K562 (cell line): ENCODE results near the gene PHF21A. TPM values are rescaled to one million over a fixed set of nuclear protein-coding genes. Genes with fewer than 3 reads are reported as not detected.

ENCODE experiments used
- ATAC-seq: fragments of 200-7000 bp; cut with Tn5 transposase; 3 replicates; pipeline ENCODE4 v1.9.1; 2020; ENCODE audit warnings: moderate library complexity
- BruUV-seq: library from RNA; stranded (reverse); fragments of 400-500 nt; replicated peaks from 2 replicates; lab custom pipeline; 2021; lab: Mats Ljungman, UMichigan
- CTCF ChIA-PET: fragments of 300-600 bp; formaldehyde crosslinking; extraction: SDS; loops from one replicate; lab custom pipeline; 2021; ENCODE audit warnings: low intra/inter-chr PET ratio; lab: Yijun Ruan, JAX
- POLR2A ChIA-PET: fragments of 300-600, 350-650 bp; sonication (Branson Sonifier 250); formaldehyde crosslinking; extraction: SDS; loops from one replicate; lab custom pipeline; 2021; ENCODE audit warnings: antibody characterized with exemption, inconsistent platforms; lab: Yijun Ruan, JAX
- DNase-seq, 4 experiments: peaks; one replicate each; pipeline versions ENCODE4 v3.0.0 to v3.0.0-alpha.2; 2011 to 2018; ENCODE audit warnings: low spot score in 3 of 4, mixed read lengths in 3 of 4; ENCODE audit errors: extremely low read depth in 1 of 4
- FAIRE-seq: peaks from 2 replicates; lab custom pipeline; 2011; peaks lifted over from hg19 to GRCh38; lab: Jason Lieb, UNC
- H2AFZ ChIP-seq: 2 replicates; pipeline ENCODE4 v1.6.0; 2011; ENCODE audit warnings: low read depth, low read length, control low read depth, inconsistent platforms
- H3K27ac ChIP-seq: fragments of 200-600 bp; 3 replicates; pipeline ENCODE4 v1.8.0; 2011; ENCODE audit warnings: low read depth, mild to moderate bottlenecking, control low read depth, inconsistent platforms, low read length, moderate library complexity, mixed read lengths; ENCODE audit errors: extremely low read depth
- H3K27me3 ChIP-seq, 2 experiments: fragments of 300-600 bp in 1 of 2; 2 replicates in 1 of 2; 3 replicates in 1 of 2; pipeline versions ENCODE4 v1.6.0 to v1.8.0; 2011; ENCODE audit warnings: inconsistent platforms in 2 of 2, low read length in 2 of 2, mild to moderate bottlenecking in 1 of 2, mixed read lengths in 1 of 2, moderate library complexity in 1 of 2; ENCODE audit not compliant: control insufficient read depth in 2 of 2, insufficient read depth in 2 of 2
- H3K36me3 ChIP-seq: fragments of 300-600 bp; 3 replicates; pipeline ENCODE4 v1.8.0; 2011; ENCODE audit warnings: mild to moderate bottlenecking, low read length, inconsistent platforms; ENCODE audit not compliant: control insufficient read depth, insufficient read depth
- H3K4me1 ChIP-seq, 2 experiments: fragments of 200-600 bp in 1 of 2; replicated peaks in 1 of 2; 2 replicates in 1 of 2; 3 replicates in 1 of 2; pipeline versions ENCODE4 v1.5.1 to v1.8.0; 2011; ENCODE audit warnings: inconsistent platforms in 2 of 2, low read length in 2 of 2, mild to moderate bottlenecking in 1 of 2, mixed read lengths in 1 of 2, moderate library complexity in 1 of 2; ENCODE audit not compliant: control insufficient read depth in 2 of 2, insufficient read depth in 2 of 2
- H3K4me2 ChIP-seq: 2 replicates; pipeline ENCODE4 v1.6.1; 2011; ENCODE audit warnings: low read length, control low read depth, inconsistent platforms, mixed read lengths; ENCODE audit not compliant: insufficient read depth
- H3K4me3 ChIP-seq: fragments of 200-600 bp; sonication (generic), shearing (Covaris generic); 2 replicates; pipeline ENCODE4 v1.5.1; 2016; ENCODE audit warnings: control low read depth, inconsistent platforms
- H3K79me2 ChIP-seq: fragments of 200-600 bp; 3 replicates; pipeline ENCODE4 v1.8.0; 2011; ENCODE audit warnings: low read length, inconsistent platforms; ENCODE audit not compliant: control insufficient read depth, insufficient read depth
- H3K9ac ChIP-seq, 2 experiments: 2 replicates each; pipeline versions ENCODE4 v1.6.0 to v1.6.1; 2011; ENCODE audit warnings: low read depth in 2 of 2, low read length in 2 of 2, control low read depth in 1 of 2, inconsistent platforms in 1 of 2, mild to moderate bottlenecking in 1 of 2, mixed read lengths in 1 of 2; ENCODE audit not compliant: insufficient read depth in 1 of 2
- H3K9me1 ChIP-seq: one replicate; pipeline ENCODE4 v1.6.0; 2011; ENCODE audit warnings: inconsistent platforms, mild to moderate bottlenecking, low read length, moderate library complexity; ENCODE audit not compliant: control insufficient read depth, insufficient read depth
- H3K9me3 ChIP-seq: replicated peaks from 2 replicates; pipeline ENCODE4 v1.5.1; 2011; ENCODE audit warnings: low read depth, low read length, inconsistent platforms; ENCODE audit not compliant: control insufficient read depth, insufficient read depth
- H4K20me1 ChIP-seq: replicated peaks from 2 replicates; pipeline ENCODE4 v1.6.1; 2011; ENCODE audit warnings: low read length, inconsistent platforms, mixed read lengths; ENCODE audit not compliant: control insufficient read depth, insufficient read depth
- BACH1 ChIP-seq: fragments of 200-800 bp; sonication (Bioruptor generic); IDR thresholded peaks from 2 replicates; pipeline ENCODE4 v1.6.1; 2016; ENCODE audit warnings: missing genetic modification characterization, missing compliant biosample characterization
- BCL6 ChIP-seq: fragments of 250-450 bp; sonication (Bioruptor Pico); IDR thresholded peaks from 2 replicates; pipeline ENCODE4 v1.4.0; 2020
- BRCA1 ChIP-seq, 2 experiments: fragments of 450-650 bp in 1 of 2; sonication (generic) in 1 of 2; formaldehyde crosslinking in 1 of 2; IDR thresholded peaks; 2 replicates each; pipeline versions ENCODE4 v1.5.0 to v1.6.1; 2017 to 2020; ENCODE audit warnings: mild to moderate bottlenecking in 1 of 2, missing genetic modification reagents in 1 of 2
- ELF1 ChIP-seq: fragments of 200-800 bp; sonication (Bioruptor generic); IDR thresholded peaks from 2 replicates; pipeline ENCODE4 v1.6.1; 2016; ENCODE audit warnings: missing genetic modification characterization, missing compliant biosample characterization
- IRF2 ChIP-seq: sonication (generic); formaldehyde crosslinking; IDR thresholded peaks from 2 replicates; pipeline ENCODE4 v1.8.1; 2022; ENCODE audit warnings: mild to moderate bottlenecking, missing genetic modification reagents
- POLR3G ChIP-seq: IDR thresholded peaks from 2 replicates; pipeline ENCODE4 v1.6.1; 2011; ENCODE audit not compliant: insufficient read length, insufficient replicate concordance; ENCODE audit errors: extremely low read depth
- SMARCE1 ChIP-seq: fragments of 450-650 bp; IDR thresholded peaks from 2 replicates; pipeline ENCODE4 v1.7.1; 2016; ENCODE audit warnings: mild to moderate bottlenecking
- SMC3 ChIP-seq: conservative IDR thresholded peaks from 2 replicates; pipeline ENCODE4 v1.6.1; 2011; ENCODE audit warnings: low read depth, low read length, improper control_type of control experiment; ENCODE audit not compliant: insufficient read depth
- SUPT5H ChIP-seq: fragments of 450-650 bp; IDR thresholded peaks from 2 replicates; pipeline ENCODE4 v1.6.1; 2016
- TOE1 ChIP-seq, 2 experiments: fragments of 450-650 bp in 1 of 2; sonication (generic) in 1 of 2; formaldehyde crosslinking in 1 of 2; IDR thresholded peaks; 2 replicates each; pipeline versions ENCODE4 v1.7.1 to v1.8.0; 2016 to 2022; ENCODE audit warnings: borderline replicate concordance in 2 of 2, mild to moderate bottlenecking in 2 of 2, antibody characterized with exemption in 1 of 2, inconsistent platforms in 1 of 2, low read depth in 1 of 2, missing genetic modification reagents in 1 of 2, moderate library complexity in 1 of 2
- ZKSCAN8 ChIP-seq: fragments of 200-800 bp; sonication (Bioruptor generic); IDR thresholded peaks from 2 replicates; pipeline ENCODE4 v1.6.1; 2016; ENCODE audit warnings: missing genetic modification characterization, missing compliant biosample characterization
- ZNF253 ChIP-seq: fragments of 250-450 bp; sonication (Bioruptor Pico); conservative IDR thresholded peaks from 2 replicates; pipeline ENCODE4 v1.6.1; 2021; ENCODE audit warnings: mild to moderate bottlenecking
- ZNF79 ChIP-seq: fragments of 250-450 bp; sonication (Bioruptor Pico); IDR thresholded peaks from 2 replicates; pipeline ENCODE4 v1.4.0; 2020; ENCODE audit warnings: low read depth, mild to moderate bottlenecking, moderate library complexity
- WGBS: fragments of 100-300 bp; shearing (Covaris generic); methylation state at CpG from one replicate; pipeline ENCODE4 v1.1.6; 2016; ENCODE audit warnings: low coverage, mixed read lengths; ENCODE audit not compliant: insufficient coverage; ENCODE audit errors: missing lambda C conversion rate; 5-methylcytosine and 5-hydroxymethylcytosine counted together
- in situ Hi-C: fragments of 300-500 bp; cut with MboI; formaldehyde crosslinking; loops from 4 replicates; pipeline ENCODE4 v1.15.0; 2018; ENCODE audit warnings: inconsistent platforms, mixed read lengths
- intact Hi-C: fragments of 100-400 bp; cut with micrococcal nuclease; formaldehyde crosslinking; loops from 2 replicates; pipeline ENCODE4 v1.14.2; 2022
- polyA plus RNA-seq, 8 experiments: library from polyadenylated mRNA; depleted of rRNA in 4 of 8; stranded (reverse) in 5 of 8; unstranded in 3 of 8; fragments of >200 nt; fragmentation: Nextera tagmentation in 2 of 8; fragmentation: Illumina TruSeq in 1 of 8; extraction: Ambion mirVana in 2 of 8; extraction: Trizol in 1 of 8; gene quantifications; 2 replicates each; pipeline versions ENCODE4 v1.2.1 to v1.2.3, GENCODE V29; 2011 to 2014; ENCODE audit warnings: inconsistent platforms in 1 of 8, missing spikeins in 1 of 8
- total RNA-seq, 7 experiments: library from RNA; depleted of rRNA in 6 of 7; stranded (reverse); fragments of >200 nt in 6 of 7; fragmentation: Illumina TruSeq in 2 of 7; extraction: Trizol in 2 of 7; gene quantifications; 2 replicates each; pipeline versions ENCODE4 v1.2.1 to v1.2.3, GENCODE V29; 2011 to 2021; ENCODE audit warnings: low replicate concordance in 1 of 7
- TF ChIP-seq, protein P1 (sequence below): fragments of 450-650 bp; IDR thresholded peaks from 2 replicates; pipeline ENCODE4 v1.6.1; 2016; ENCODE audit warnings: borderline replicate concordance
- TF ChIP-seq, protein P2 (sequence below): fragments of 250-450 bp; sonication (Bioruptor Pico); IDR thresholded peaks from 2 replicates; pipeline ENCODE4 v1.8.0; 2021; ENCODE audit warnings: moderate library complexity, mild to moderate bottlenecking, inconsistent platforms

Gene PHF21A
- total and polyA plus RNA-seq, 9 of the 15 experiments (the other 6 are each of a cell fraction or from before 2014, with no cell fraction given) = 1.5 to 32.4 (median 10.7) TPM

DNA sequence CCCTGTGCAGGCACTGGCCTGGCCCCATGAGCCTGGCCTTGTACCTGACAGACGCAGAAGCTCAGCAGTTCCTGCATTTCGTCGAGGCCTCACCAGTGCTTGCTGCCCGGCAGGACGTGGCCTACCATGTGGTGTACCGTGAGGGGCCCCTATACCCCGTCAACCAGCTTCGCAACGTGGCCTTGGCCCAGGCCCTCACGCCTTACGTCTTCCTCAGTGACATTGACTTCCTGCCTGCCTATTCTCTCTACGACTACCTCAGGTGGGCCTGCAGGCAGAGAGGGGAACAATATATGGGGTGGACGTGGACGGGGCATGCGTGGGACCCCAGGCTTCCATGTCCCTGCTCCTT is 193.9 kb downstream of the PHF21A start:
- no peak overlapping the region for H3K27ac ChIP-seq

More for the DNA sequence above, 193.9 kb downstream of the PHF21A start:
- Histone ChIP-seq H3K79me2 (peaks cover 4% of the 10 kb centered on the region; the same call in 2 of the 3 replicates), H3K36me3 (peaks cover 13% of the 10 kb centered on the region; the same call in 1 of the 3 replicates), H3K9me1 (no peaks in the 10 kb centered on the region), H4K20me1 (no peaks in the 10 kb centered on the region; the same call in none of the 2 replicates), H3K4me3 (no peak overlapping the region), H3K9ac (peak overlapping the region in 1 of 2 experiments; percentile 71; a peak in 2 of 4 replicates), H3K4me1 (peaks cover 10 to 62% of the 10 kb centered on the region in 2 experiments; a peak in 4 of 5 replicates), H3K4me2 (no peak overlapping the region), H3K9me3 (no peaks in the 10 kb centered on the region), H3K27me3 (no peaks in the 10 kb centered on the region), H2AFZ (no peak overlapping the region)
- ATAC-seq = no peak
- TF ChIP-seq ZNF79 (CRISPR knock-in tag) = no peak
- no peak for TF ChIP-seq POLR3G
- no peak for TF ChIP-seq BACH1 (tag)
- no peak for TF ChIP-seq SUPT5H
- no peak for TF ChIP-seq SMC3
- TF ChIP-seq, protein P1, sequence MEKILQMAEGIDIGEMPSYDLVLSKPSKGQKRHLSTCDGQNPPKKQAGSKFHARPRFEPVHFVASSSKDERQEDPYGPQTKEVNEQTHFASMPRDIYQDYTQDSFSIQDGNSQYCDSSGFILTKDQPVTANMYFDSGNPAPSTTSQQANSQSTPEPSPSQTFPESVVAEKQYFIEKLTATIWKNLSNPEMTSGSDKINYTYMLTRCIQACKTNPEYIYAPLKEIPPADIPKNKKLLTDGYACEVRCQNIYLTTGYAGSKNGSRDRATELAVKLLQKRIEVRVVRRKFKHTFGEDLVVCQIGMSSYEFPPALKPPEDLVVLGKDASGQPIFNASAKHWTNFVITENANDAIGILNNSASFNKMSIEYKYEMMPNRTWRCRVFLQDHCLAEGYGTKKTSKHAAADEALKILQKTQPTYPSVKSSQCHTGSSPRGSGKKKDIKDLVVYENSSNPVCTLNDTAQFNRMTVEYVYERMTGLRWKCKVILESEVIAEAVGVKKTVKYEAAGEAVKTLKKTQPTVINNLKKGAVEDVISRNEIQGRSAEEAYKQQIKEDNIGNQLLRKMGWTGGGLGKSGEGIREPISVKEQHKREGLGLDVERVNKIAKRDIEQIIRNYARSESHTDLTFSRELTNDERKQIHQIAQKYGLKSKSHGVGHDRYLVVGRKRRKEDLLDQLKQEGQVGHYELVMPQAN = no peak
- no peak for TF ChIP-seq IRF2 (CRISPR knock-in tag)
- TF ChIP-seq SMARCE1 = no peak
- TF ChIP-seq ZKSCAN8 = no peak
- TF ChIP-seq, protein P2, sequence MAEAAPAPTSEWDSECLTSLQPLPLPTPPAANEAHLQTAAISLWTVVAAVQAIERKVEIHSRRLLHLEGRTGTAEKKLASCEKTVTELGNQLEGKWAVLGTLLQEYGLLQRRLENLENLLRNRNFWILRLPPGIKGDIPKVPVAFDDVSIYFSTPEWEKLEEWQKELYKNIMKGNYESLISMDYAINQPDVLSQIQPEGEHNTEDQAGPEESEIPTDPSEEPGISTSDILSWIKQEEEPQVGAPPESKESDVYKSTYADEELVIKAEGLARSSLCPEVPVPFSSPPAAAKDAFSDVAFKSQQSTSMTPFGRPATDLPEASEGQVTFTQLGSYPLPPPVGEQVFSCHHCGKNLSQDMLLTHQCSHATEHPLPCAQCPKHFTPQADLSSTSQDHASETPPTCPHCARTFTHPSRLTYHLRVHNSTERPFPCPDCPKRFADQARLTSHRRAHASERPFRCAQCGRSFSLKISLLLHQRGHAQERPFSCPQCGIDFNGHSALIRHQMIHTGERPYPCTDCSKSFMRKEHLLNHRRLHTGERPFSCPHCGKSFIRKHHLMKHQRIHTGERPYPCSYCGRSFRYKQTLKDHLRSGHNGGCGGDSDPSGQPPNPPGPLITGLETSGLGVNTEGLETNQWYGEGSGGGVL = no peak
- no peak for TF ChIP-seq BCL6
- no peak for TF ChIP-seq BRCA1 (IDR thresholded peaks at IDR 0.05)
- TF ChIP-seq BRCA1 (CRISPR knock-in tag; IDR thresholded peaks at IDR 0.05) = no peak
- no peak for TF ChIP-seq ZNF253 (CRISPR knock-in tag)
- no peak for TF ChIP-seq TOE1 (IDR thresholded peaks at IDR 0.05; ENCODE audit: borderline replicate concordance)
- no peak for TF ChIP-seq TOE1 (CRISPR knock-in tag; IDR thresholded peaks at IDR 0.05; ENCODE audit: borderline replicate concordance, low read depth)
- no peak for TF ChIP-seq ELF1 (tag)
- 75% methylated on average over 15 of the region's 15 CpGs for WGBS
- ChIA-PET CTCF (no interaction called here), POLR2A (interaction anchor here (0.7 to 1.8 kb wide), 6 partner anchors 9 to 316 kb away, joined by 3 to 6 read pairs (median 4); no protein-coding TSS in a partner anchor)
- in situ Hi-C loops (no loop called here), intact Hi-C loops (no loop called here)
- FAIRE-seq = no peak
- no peak for DNase-seq
- no TSS peak for BruUV-seq
